Measurements from ENCODE around the gene CSKMT. TPM values are rescaled to one million over a fixed set of nuclear protein-coding genes. Genes with fewer than 3 reads are reported as not detected.

The CSKMT gene
- total RNA-seq, 1 donor from 2014 or later, result 7.5 TPM

DNA sequence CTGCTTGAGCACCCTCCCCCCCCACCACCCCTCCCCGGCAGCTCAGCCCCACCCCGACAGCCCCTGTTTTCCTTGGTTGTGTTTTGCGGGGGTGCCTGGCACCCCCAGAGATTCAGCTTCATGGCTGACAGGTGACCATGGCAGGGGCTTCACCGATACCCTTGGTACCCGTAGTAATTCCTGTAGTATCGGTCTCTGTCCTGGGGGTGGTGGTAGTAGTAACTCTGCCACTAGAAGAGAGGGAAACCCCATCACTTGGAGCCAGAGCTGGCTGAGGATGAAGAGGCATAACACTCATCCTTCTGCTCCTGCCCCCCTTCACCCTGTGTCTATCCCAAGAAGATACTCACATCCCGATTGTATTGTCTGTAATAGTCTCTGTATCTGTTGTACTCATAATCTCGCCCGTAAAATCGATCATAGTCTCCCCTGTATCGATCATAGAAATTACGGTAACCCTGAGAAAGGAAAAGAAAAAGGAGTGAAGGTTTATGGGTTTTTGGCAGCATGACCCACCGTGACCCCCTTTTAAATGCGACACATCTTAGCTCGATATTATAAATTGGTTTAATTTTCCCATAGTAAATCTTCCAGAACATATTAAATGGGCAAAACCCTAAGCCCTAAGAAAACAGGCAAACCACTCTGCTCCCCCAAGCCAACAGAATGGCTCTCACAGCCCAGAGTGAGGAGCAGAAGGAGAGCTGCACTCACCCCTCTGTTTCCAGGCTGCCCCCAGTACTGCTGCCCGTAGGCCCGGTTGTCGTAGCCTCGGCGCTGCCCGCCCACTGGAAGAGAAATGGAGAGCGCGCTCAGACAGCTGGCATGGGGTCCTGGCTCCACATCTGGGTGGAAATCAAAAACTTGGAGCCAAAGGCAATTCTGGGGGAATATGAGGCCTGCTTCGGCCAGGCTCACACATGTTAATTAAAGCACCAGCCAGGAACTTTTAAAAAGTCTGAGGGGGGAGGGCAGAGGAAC is 50.3 kb downstream of the CSKMT start:
- no peak for DNase-seq (ENCODE audit: low read depth, low spot score)

- no peak for DNase-seq (ENCODE audit: low read depth, low spot score)
Observed at GRCh38 chr11:62716206-62716605, 51.1 kb downstream of the CSKMT start.

DNA sequence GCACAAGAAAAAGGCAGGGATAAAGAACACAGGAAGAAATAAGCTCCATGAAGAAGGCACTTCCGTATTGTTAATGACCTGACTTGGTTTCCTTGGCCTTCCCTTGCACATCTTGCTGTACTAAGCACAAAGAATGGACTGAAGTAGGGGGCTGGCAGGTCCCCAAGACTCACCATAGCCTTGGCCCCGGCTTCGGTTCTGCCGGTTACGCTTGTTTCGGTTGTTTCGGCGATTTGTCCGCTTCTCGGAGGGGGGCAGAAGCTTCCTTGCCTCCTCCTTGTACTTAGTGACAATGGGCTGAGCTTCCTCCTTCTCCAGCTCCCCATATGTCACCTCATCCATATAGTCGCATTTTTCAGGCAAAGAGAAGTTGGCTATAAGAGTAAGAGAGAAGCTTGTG is 51.7 kb downstream of the CSKMT start:
- no peak for DNase-seq (ENCODE audit: low read depth, low spot score)

Other genes with a start within 250 kb of the CSKMT start
- gene SCGB1A1, start 246.3 kb upstream of the CSKMT start, total RNA-seq, result not detected in 2 replicates
- 479 and 591 TPM in 2 replicates for gene AHNAK, start 118.5 kb upstream of the CSKMT start, total RNA-seq
- gene EEF1G, start 91.4 kb upstream of the CSKMT start, total RNA-seq, result 1,341 and 1,809 TPM in 2 replicates
- 7.7 and 9.6 TPM in 2 replicates for gene TUT1, start 73.8 kb upstream of the CSKMT start, total RNA-seq
- 262 and 269 TPM in 2 replicates for gene MTA2, start 63.4 kb upstream of the CSKMT start, total RNA-seq
- 32.1 and 34.8 TPM in 2 replicates for gene EML3, start 52.5 kb upstream of the CSKMT start, total RNA-seq
- 6.1 and 11.1 TPM in 2 replicates for gene ROM1, start 52.1 kb upstream of the CSKMT start, total RNA-seq
- 17.0 and 19.3 TPM in 2 replicates for gene B3GAT3, start 43.3 kb upstream of the CSKMT start, total RNA-seq
- 272 and 287 TPM in 2 replicates for gene GANAB, start 18.7 kb upstream of the CSKMT start, total RNA-seq
- gene INTS5, start 12.0 kb upstream of the CSKMT start, total RNA-seq, result 25.5 and 26.2 TPM in 2 replicates
- gene C11orf98, start 102 bp upstream of the CSKMT start, total RNA-seq, result 40.5 and 49.2 TPM in 2 replicates
- 10.0 and 13.0 TPM in 2 replicates for gene UQCC3, start 6.4 kb downstream of the CSKMT start, total RNA-seq
- gene LBHD1, start 7.0 kb downstream of the CSKMT start, total RNA-seq, result 2.3 and 3.3 TPM in 2 replicates
- 153 and 182 TPM in 2 replicates for gene UBXN1, start 13.8 kb downstream of the CSKMT start, total RNA-seq
- under 0.01 and 0.04 TPM in 2 replicates for gene LRRN4CL, start 24.2 kb downstream of the CSKMT start, total RNA-seq
- gene BSCL2, start 42.1 kb downstream of the CSKMT start, total RNA-seq, result 18.8 and 20.9 TPM in 2 replicates
- gene GNG3, start 42.4 kb downstream of the CSKMT start, total RNA-seq, result not detected in 2 replicates
- gene HNRNPUL2, start 62.1 kb downstream of the CSKMT start, total RNA-seq, result 11.6 and 14.2 TPM in 2 replicates
- gene TTC9C, start 63.2 kb downstream of the CSKMT start, total RNA-seq, result 32.8 and 34.2 TPM in 2 replicates
- gene ZBTB3, start 88.8 kb downstream of the CSKMT start, total RNA-seq, result 8.7 and 12.1 TPM in 2 replicates
- gene POLR2G, start 96.3 kb downstream of the CSKMT start, total RNA-seq, result 58.6 and 85.9 TPM in 2 replicates
- gene TAF6L, start 106.1 kb downstream of the CSKMT start, total RNA-seq, result 20.3 and 29.1 TPM in 2 replicates
- 25.2 and 30.3 TPM in 2 replicates for gene TMEM179B, start 122.1 kb downstream of the CSKMT start, total RNA-seq
- gene TMEM223, start 126.7 kb downstream of the CSKMT start, total RNA-seq, result 12.5 and 14.1 TPM in 2 replicates
- 14.8 and 38.9 TPM in 2 replicates for gene NXF1, start 140.1 kb downstream of the CSKMT start, total RNA-seq
- gene STX5, start 166.7 kb downstream of the CSKMT start, total RNA-seq, result 35.9 and 39.6 TPM in 2 replicates
- gene TEX54, start 167.5 kb downstream of the CSKMT start, total RNA-seq, result 0.26 TPM in 1 of 2 replicates, not detected in the other
- 71.1 and 71.2 TPM in 2 replicates for gene WDR74, start 174.3 kb downstream of the CSKMT start, total RNA-seq
- 140 and 175 TPM in 2 replicates for gene SLC3A2, start 215.6 kb downstream of the CSKMT start, total RNA-seq